Thymus (tissue), 11 donors: Measurements from ENCODE around the gene SETD9. TPM values are rescaled to one million over a fixed set of nuclear protein-coding genes. Genes with fewer than 3 reads are reported as not detected.

Source experiments
- DNase-seq, 9 donors: peaks; one replicate each; pipeline ENCODE4 v3.0.0-alpha.2; 2013; ENCODE audit warnings: low spot score in 9 of 9, low read depth in 6 of 9, missing footprints in 1 of 9
- H3K27ac ChIP-seq, 2 donors: one replicate each; pipeline ENCODE4 v1.5.1; 2013; ENCODE audit warnings: control low read depth in 1 of 2, low read depth in 1 of 2, low read length in 1 of 2, mild to moderate bottlenecking in 1 of 2, moderate library complexity in 1 of 2
- H3K27me3 ChIP-seq, 2 donors: one replicate each; pipeline ENCODE4 v1.5.1; 2013; ENCODE audit warnings: low read length in 1 of 2; ENCODE audit not compliant: control insufficient read depth in 2 of 2, insufficient read depth in 1 of 2
- H3K36me3 ChIP-seq, 2 donors: one replicate each; pipeline ENCODE4 v1.5.1; 2013; ENCODE audit warnings: low read length in 1 of 2, mild to moderate bottlenecking in 1 of 2, moderate library complexity in 1 of 2; ENCODE audit not compliant: control insufficient read depth in 2 of 2, insufficient read depth in 2 of 2
- H3K4me1 ChIP-seq, 2 donors: one replicate each; pipeline ENCODE4 v1.5.1; 2013; ENCODE audit warnings: low read length in 2 of 2; ENCODE audit not compliant: control insufficient read depth in 2 of 2, insufficient read depth in 2 of 2
- H3K4me3 ChIP-seq, 2 donors: one replicate each; pipeline ENCODE4 v1.5.1; 2013; ENCODE audit warnings: low read length in 2 of 2, control low read depth in 1 of 2, mild to moderate bottlenecking in 1 of 2
- H3K9me3 ChIP-seq, 2 donors: one replicate each; pipeline ENCODE4 v1.5.1; 2013; ENCODE audit warnings: low read length in 1 of 2, mild to moderate bottlenecking in 1 of 2; ENCODE audit not compliant: control insufficient read depth in 2 of 2, insufficient read depth in 1 of 2
- WGBS: extraction: QIAGEN DNeasy Blood & Tissue Kit; methylation state at CpG from one replicate; pipeline ENCODE4 v1.1.7; 2013; 5-methylcytosine and 5-hydroxymethylcytosine counted together
- polyA plus RNA-seq: library from polyadenylated mRNA; stranded (reverse); fragments of 200-250 nt; gene quantifications from one replicate; pipeline ENCODE4 v1.2.3, GENCODE V29; 2013
- total RNA-seq: library from RNA; stranded (reverse); fragments of 120-200 nt; gene quantifications from one replicate; pipeline ENCODE4 v1.2.4, GENCODE V29; 2013
- donor health status: healthy.

Gene SETD9
- total and polyA plus RNA-seq, 2 donors: 4.8 to 7.3 TPM

- Histone ChIP-seq H3K4me1 (peaks cover 3 to 5% of the 10 kb centered on the region in 2 donors), H3K36me3 (peaks cover 0 to 5% of the 10 kb centered on the region in 2 donors), H3K9me3 (no peaks in the 10 kb centered on the region), H3K27ac (peak within 1 kb of the TSS; percentile 60 to 68), H3K4me3 (peak within 1 kb of the TSS; percentile 69 to 94), H3K27me3 (peaks cover 18 to 22% of the 10 kb centered on the region in 2 donors)
- WGBS: under 1% methylated on average over 89 of the region's 89 CpGs
- DNase-seq: peak in 8 of 9 donors; percentile 31 to 86 (median 64)
Measured at GRCh38 chr5:56951946-56952691, 42.7 kb downstream of the SETD9 start, which contains the start of gene MIER3. TSS of gene MIER3 (minus strand) at chr5:56952123. CDS start at chr5:56952102, 21 bp downstream.

- Histone ChIP-seq H3K27ac (no peak overlapping the region), H3K4me1 (peaks cover 3 to 5% of the 10 kb centered on the region in 2 donors), H3K36me3 (no peaks in the 10 kb centered on the region), H3K9me3 (no peaks in the 10 kb centered on the region), H3K4me3 (no peak overlapping the region), H3K27me3 (peaks cover 22% of the 10 kb centered on the region in 2 donors)
- 96% methylated on average over 1 of the region's 1 CpG for WGBS
- no peak for DNase-seq
Measured at GRCh38 chr5:56954262-56954661, 44.9 kb downstream of the SETD9 start.

- H3K27me3 ChIP-seq: peaks cover 10% of the 10 kb centered on the region in 2 donors
- no peak overlapping the region for H3K27ac ChIP-seq
- H3K4me1 ChIP-seq: no peaks in the 10 kb centered on the region
- H3K36me3 ChIP-seq: no peaks in the 10 kb centered on the region
- DNase-seq: no peak
- WGBS: 98% methylated on average over 2 of the region's 2 CpGs
- no peaks in the 10 kb centered on the region for H3K9me3 ChIP-seq
- H3K4me3 ChIP-seq: no peak overlapping the region
Measured at GRCh38 chr5:56958595-56958994, 49.2 kb downstream of the SETD9 start.

- H3K9me3 ChIP-seq: no peaks in the 10 kb centered on the region
- no peak overlapping the region for H3K27ac ChIP-seq
- WGBS: 95% methylated on average over 4 of the region's 4 CpGs
- no peak overlapping the region for H3K4me3 ChIP-seq
- no peaks in the 10 kb centered on the region for H3K36me3 ChIP-seq
- H3K27me3 ChIP-seq: peaks cover 5 to 6% of the 10 kb centered on the region in 2 donors
- no peaks in the 10 kb centered on the region for H3K4me1 ChIP-seq
- DNase-seq: no peak
Measured at GRCh38 chr5:56959326-56959725, 49.9 kb downstream of the SETD9 start.

GRCh38 chr5:56961746-56962145 lies 52.4 kb downstream of the SETD9 start:
- Histone ChIP-seq H3K27me3 (peaks cover 0 to 6% of the 10 kb centered on the region in 2 donors), H3K9me3 (no peaks in the 10 kb centered on the region), H3K27ac (no peak overlapping the region), H3K4me3 (no peak overlapping the region), H3K36me3 (no peaks in the 10 kb centered on the region), H3K4me1 (no peaks in the 10 kb centered on the region)
- no peak for DNase-seq
- WGBS: 68% methylated on average over 6 of the region's 6 CpGs

GRCh38 chr5:56962286-56962685 lies 52.9 kb downstream of the SETD9 start:
- 91% methylated on average over 2 of the region's 2 CpGs for WGBS
- no peaks in the 10 kb centered on the region for H3K36me3 ChIP-seq
- H3K4me3 ChIP-seq: no peak overlapping the region
- H3K27ac ChIP-seq: no peak overlapping the region
- H3K9me3 ChIP-seq: no peaks in the 10 kb centered on the region
- DNase-seq: no peak
- no peaks in the 10 kb centered on the region for H3K4me1 ChIP-seq
- H3K27me3 ChIP-seq: peaks cover 0 to 6% of the 10 kb centered on the region in 2 donors

GRCh38 chr5:56963246-56963645 lies 53.9 kb downstream of the SETD9 start:
- DNase-seq: no peak
- no peaks in the 10 kb centered on the region for H3K36me3 ChIP-seq
- no peaks in the 10 kb centered on the region for H3K9me3 ChIP-seq
- no peak overlapping the region for H3K4me3 ChIP-seq
- 55% methylated on average over 5 of the region's 5 CpGs for WGBS
- peaks cover 0 to 2% of the 10 kb centered on the region in 2 donors for H3K27me3 ChIP-seq
- H3K4me1 ChIP-seq: no peaks in the 10 kb centered on the region
- no peak overlapping the region for H3K27ac ChIP-seq

GRCh38 chr5:56964173-56964572 lies 54.8 kb downstream of the SETD9 start:
- H3K36me3 ChIP-seq: no peaks in the 10 kb centered on the region
- no peaks in the 10 kb centered on the region for H3K4me1 ChIP-seq
- no peak overlapping the region for H3K27ac ChIP-seq
- peaks cover 0 to 2% of the 10 kb centered on the region in 2 donors for H3K27me3 ChIP-seq
- H3K9me3 ChIP-seq: no peaks in the 10 kb centered on the region
- DNase-seq: no peak
- WGBS: 98% methylated on average over 2 of the region's 2 CpGs
- H3K4me3 ChIP-seq: no peak overlapping the region
